GM18526 (cell line): ENCODE results near the gene QDPR.

Experiments used
- POLR2A ChIP-seq: IDR thresholded peaks from 3 replicates; pipeline ENCODE4 v1.6.1; 2011; ENCODE audit not compliant: insufficient read length; ENCODE audit errors: extremely low read depth

Gene QDPR

GRCh38 chr4:17511051-17511450, 839 bp downstream of the QDPR start:
- no peak for TF ChIP-seq POLR2A

GRCh38 chr4:17510582-17510981, 1.3 kb downstream of the QDPR start:
- TF ChIP-seq POLR2A, result no peak

GRCh38 chr4:17504081-17504480, 7.8 kb downstream of the QDPR start:
- no peak for TF ChIP-seq POLR2A

GRCh38 chr4:17502756-17503155, 9.1 kb downstream of the QDPR start:
- no peak for TF ChIP-seq POLR2A

- TF ChIP-seq POLR2A, result no peak
These were observed 11.3 kb downstream of the QDPR start for GRCh38 chr4:17500574-17500973.

GRCh38 chr4:17497890-17498523, 13.9 kb downstream of the QDPR start:
- TF ChIP-seq POLR2A, result no peak

GRCh38 chr4:17494258-17495190, 17.4 kb downstream of the QDPR start:
- no peak for TF ChIP-seq POLR2A

GRCh38 chr4:17493619-17494018, 18.3 kb downstream of the QDPR start:
- no peak for TF ChIP-seq POLR2A

- TF ChIP-seq POLR2A, result no peak
These were observed 19.0 kb downstream of the QDPR start for GRCh38 chr4:17492876-17493275.

GRCh38 chr4:17492058-17492741, 19.7 kb downstream of the QDPR start:
- TF ChIP-seq POLR2A, result no peak

- TF ChIP-seq POLR2A, result no peak
These were observed 20.7 kb downstream of the QDPR start for GRCh38 chr4:17491196-17491595.

GRCh38 chr4:17490575-17491059, 21.3 kb downstream of the QDPR start:
- TF ChIP-seq POLR2A, result no peak

- no peak for TF ChIP-seq POLR2A
These were observed 22.2 kb downstream of the QDPR start for GRCh38 chr4:17489721-17490120.

- no peak for TF ChIP-seq POLR2A
These were observed 22.8 kb downstream of the QDPR start for GRCh38 chr4:17489123-17489522.

GRCh38 chr4:17482716-17483115, 29.2 kb downstream of the QDPR start:
- TF ChIP-seq POLR2A, result no peak

GRCh38 chr4:17480955-17481354, 30.9 kb downstream of the QDPR start:
- TF ChIP-seq POLR2A, result no peak
